Heart left ventricle (tissue), 16 donors: ENCODE results near the gene CMIP. TPM values are rescaled to one million over a fixed set of nuclear protein-coding genes. Genes with fewer than 3 reads are reported as not detected.

Experiments
- ATAC-seq, 4 donors: fragments of 200-7000 bp; cut with Tn5 transposase; one replicate each; pipeline ENCODE4 v1.9.1; 2020 to 2022; ENCODE audit warnings: moderate library complexity in 4 of 4, mild to moderate bottlenecking in 3 of 4, moderate number of reproducible peaks in 1 of 4
- DNase-seq, 5 donors: peaks; one replicate each; pipeline ENCODE4 v3.0.0-alpha.2; 2020
- H3K27ac ChIP-seq, 12 donors: fragments of 200-600 bp; sonication (generic) in 4 of 12; one replicate each; pipeline versions ENCODE4 v1.5.0 to v1.8.0; 2016 to 2022; ENCODE audit warnings: mild to moderate bottlenecking in 2 of 12
- H3K27me3 ChIP-seq, 9 donors: fragments of 200-600 bp; sonication (generic) in 2 of 9; one replicate each; pipeline versions ENCODE4 v1.5.1 to v1.8.0; 2016 to 2022; ENCODE audit warnings: mild to moderate bottlenecking in 3 of 9
- H3K36me3 ChIP-seq, 9 donors: fragments of 200-600 bp; sonication (generic) in 2 of 9; one replicate each; pipeline versions ENCODE4 v1.5.0 to v1.8.0; 2018 to 2022; ENCODE audit warnings: mild to moderate bottlenecking in 2 of 9
- H3K4me1 ChIP-seq, 12 donors: fragments of 200-600 bp; sonication (generic) in 4 of 12; one replicate each; pipeline versions ENCODE4 v1.5.0 to v1.8.0; 2016 to 2022; ENCODE audit warnings: mild to moderate bottlenecking in 3 of 12
- H3K4me3 ChIP-seq, 12 donors: fragments of 200-600 bp; sonication (generic) in 4 of 12; one replicate each; pipeline versions ENCODE4 v1.5.0 to v1.8.0; 2017 to 2022; ENCODE audit warnings: mild to moderate bottlenecking in 9 of 12, moderate library complexity in 4 of 12
- H3K9me3 ChIP-seq, 12 donors: fragments of 200-600 bp; sonication (generic) in 4 of 12; one replicate each; pipeline versions ENCODE4 v1.5.0 to v1.8.0; 2016 to 2022; ENCODE audit warnings: mild to moderate bottlenecking in 1 of 12
- CTCF ChIP-seq, 12 donors: fragments of 200-600 bp; sonication (generic) in 4 of 12; IDR thresholded peaks; one replicate each; pipeline versions ENCODE4 v1.5.0 to v1.8.0; 2018 to 2022; ENCODE audit warnings: antibody characterized with exemption in 12 of 12, mild to moderate bottlenecking in 5 of 12
- POLR2A ChIP-seq, 2 donors: fragments of 450-650 bp; IDR thresholded peaks; one replicate each; pipeline ENCODE4 v1.6.1; 2017; ENCODE audit warnings: antibody characterized with exemption in 2 of 2, mild to moderate bottlenecking in 2 of 2, moderate library complexity in 2 of 2
- WGBS, 4 donors: extraction: QIAGEN DNeasy Blood & Tissue Kit in 2 of 4; methylation state at CpG; one replicate each; pipeline versions ENCODE4 v1.1.5 to v1.1.7; 2013 to 2018; 5-methylcytosine and 5-hydroxymethylcytosine counted together
- intact Hi-C, 10 donors: fragments of 100-400 bp; cut with DNase I; formaldehyde crosslinking; loops; one replicate each; pipeline versions ENCODE4 v1.11.1 to v1.14.2; 2022
- polyA plus RNA-seq, 2 donors: library from polyadenylated mRNA; stranded (reverse); fragments of 200-250 nt; gene quantifications; one replicate each; pipeline ENCODE4 v1.2.3, GENCODE V29; 2013
- total RNA-seq, 9 donors: library from RNA; depleted of rRNA in 2 of 9; stranded (reverse); fragments of >200 nt in 2 of 9; fragmentation: NEBNext Ultra II Directional in 3 of 9; extraction: Animal tissue kit (Norgen Biotek cat#: 25700) in 3 of 9; gene quantifications; one replicate each; pipeline versions ENCODE4 v1.1.0 to v1.2.4, GENCODE V29; 2016 to 2023
- donor health status: ischemic (EF 13 %, LVEDD 7.1; RV severe dilation, severe dysfunction).
- donor health status: healthy with polysubstance abuse.
- donor health status: DM: no; HTN: yes; CAD: no.
- donor health status: DM: no; HTN: no; CAD: no.
- donor health status: ischemic (EF 25% LVEDD 6.9; RV normal size, moderate dysfunction).
- donor health status: ischemic (EF 25% LVEDD 5.7; RV mildly dilated, moderate dysfunction).
- donor health status: healthy.
- donor health status: DM: yes; HTN: yes; CAD: no.
- donor health status: ischemic (EF 35%, LVEDD 5.7; RV mildly dilated, moderate dysfunction).
- donor health status: nonischemic (EF 11% LVEDD 7.7; RV severe dilation, severe dysfunction).
- donor health status: DM: yes; HTN: yes; CAD: no.
- donor health status: PGD.
- donor health status: ischemic (EF 29% LVEDD 5.4; RV normal size, mild dysfunction).
- donor health status: nonischemic (EF 23%, LVEDD 6.1; RV moderate dilation, normal function).

CMIP gene
- total and polyA plus RNA-seq, 11 donors: 4.1 to 48.8 (median 10.6) TPM

GRCh38 chr16:81473066-81473488 lies 28.5 kb downstream of the CMIP start:
- TF ChIP-seq CTCF (IDR thresholded peaks at IDR 0.05): no peak
- TF ChIP-seq POLR2A (IDR thresholded peaks at IDR 0.05): no peak
- peaks cover 0 to 98% (median 40%) of the 10 kb centered on the region in 12 donors for H3K4me1 ChIP-seq
- peak overlapping the region in 3 of 12 donors; percentile 44 to 62 (median 49) for H3K27ac ChIP-seq
- no peaks in the 10 kb centered on the region for H3K27me3 ChIP-seq
- WGBS, 4 donors: 56 to 74% (median 69%) methylated on average over 14 of the region's 14 CpGs
- peak in 1 of 4 donors; percentile 14 for ATAC-seq
- DNase-seq: no peak
- H3K36me3 ChIP-seq: peaks cover 0 to 8% (median 0%) of the 10 kb centered on the region in 9 donors
- intact Hi-C loops: no loop called here
- no peak overlapping the region for H3K4me3 ChIP-seq
- no peaks in the 10 kb centered on the region for H3K9me3 ChIP-seq

GRCh38 chr16:81473558-81473957 lies 28.9 kb downstream of the CMIP start:
- peak in 3 of 4 donors; percentile 40 to 73 (median 56) for ATAC-seq
- peak overlapping the region in 6 of 12 donors; percentile 24 to 71 (median 46) for H3K27ac ChIP-seq
- H3K27me3 ChIP-seq: no peaks in the 10 kb centered on the region
- no peak for TF ChIP-seq CTCF (IDR thresholded peaks at IDR 0.05)
- TF ChIP-seq POLR2A (IDR thresholded peaks at IDR 0.05): no peak
- no peaks in the 10 kb centered on the region for H3K9me3 ChIP-seq
- H3K4me3 ChIP-seq: no peak overlapping the region
- intact Hi-C loops: no loop called here
- WGBS, 4 donors: 44 to 62% (median 45%) methylated on average over 10 of the region's 10 CpGs
- H3K4me1 ChIP-seq: peaks cover 0 to 98% (median 43%) of the 10 kb centered on the region in 12 donors
- peak in 2 of 5 donors; percentile 55 to 61 for DNase-seq
- H3K36me3 ChIP-seq: peaks cover 0 to 8% (median 0%) of the 10 kb centered on the region in 9 donors

- Histone ChIP-seq H3K9me3 (no peaks in the 10 kb centered on the region), H3K4me3 (no peak overlapping the region), H3K27me3 (no peaks in the 10 kb centered on the region), H3K27ac (peak overlapping the region in 6 of 12 donors; percentile 24 to 71 (median 46)), H3K36me3 (peaks cover 0 to 8% (median 0%) of the 10 kb centered on the region in 9 donors), H3K4me1 (peaks cover 0 to 98% (median 43%) of the 10 kb centered on the region in 12 donors)
- no peak for DNase-seq
- intact Hi-C loops: no loop called here
- ATAC-seq: no peak
- 83 to 88% (median 88%) methylated on average over 19 to 20 of the region's 20 CpGs for WGBS, 4 donors
- no peak for TF ChIP-seq CTCF (IDR thresholded peaks at IDR 0.05)
- TF ChIP-seq POLR2A (IDR thresholded peaks at IDR 0.05): no peak
Observed at GRCh38 chr16:81473969-81474959, 29.7 kb downstream of the CMIP start.
